GM18499 (cell line): ENCODE measurements around the gene POLD3.
"Not testable (repeated sequence)": the region's sequence is repeated elsewhere in the genome, so short reads cannot be mapped to it uniquely, and the experiment has no call there.

Experiments
- ATAC-seq: cut with Tn5 transposase; IDR thresholded peaks from one replicate; pipeline ENCODE4 v1.9.1; 2021; ENCODE audit warnings: moderate number of reproducible peaks; ENCODE audit not compliant: insufficient read depth, unreplicated experiment

The POLD3 gene

GRCh38 chr11:74579577-74580270, 12.7 kb upstream of the POLD3 start:
- no peak for ATAC-seq

GRCh38 chr11:74581954-74582547, 10.3 kb upstream of the POLD3 start:
- ATAC-seq, result no peak

GRCh38 chr11:74583024-74583624, 9.3 kb upstream of the POLD3 start:
- no peak for ATAC-seq

GRCh38 chr11:74590492-74590891, 1.9 kb upstream of the POLD3 start:
- not testable (repeated sequence) for ATAC-seq

- no peak for ATAC-seq
Measured at GRCh38 chr11:74592063-74592440, 330 bp upstream of the POLD3 start.

GRCh38 chr11:74593463-74593862, 1.1 kb downstream of the POLD3 start:
- ATAC-seq, result no peak

GRCh38 chr11:74602637-74603556, 10.5 kb downstream of the POLD3 start:
- no peak for ATAC-seq

GRCh38 chr11:74603845-74604244, 11.5 kb downstream of the POLD3 start:
- no peak for ATAC-seq

- ATAC-seq, result no peak
Measured at GRCh38 chr11:74604311-74604710, 11.9 kb downstream of the POLD3 start.

GRCh38 chr11:74605403-74605802, 13.0 kb downstream of the POLD3 start:
- no peak for ATAC-seq

- no peak for ATAC-seq
Measured at GRCh38 chr11:74608431-74608830, 16.0 kb downstream of the POLD3 start.

GRCh38 chr11:74611369-74611861, 19.0 kb downstream of the POLD3 start:
- no peak for ATAC-seq

- no peak for ATAC-seq
Measured at GRCh38 chr11:74612877-74613276, 20.5 kb downstream of the POLD3 start.

GRCh38 chr11:74615311-74615710, 22.9 kb downstream of the POLD3 start:
- no peak for ATAC-seq

- no peak for ATAC-seq
Measured at GRCh38 chr11:74615988-74616387, 23.6 kb downstream of the POLD3 start.

- no peak for ATAC-seq
Measured at GRCh38 chr11:74620531-74620930, 28.1 kb downstream of the POLD3 start.

GRCh38 chr11:74626130-74626529, 33.7 kb downstream of the POLD3 start:
- ATAC-seq, result no peak

- no peak for ATAC-seq
Measured at GRCh38 chr11:74626604-74627003, 34.2 kb downstream of the POLD3 start.

- no peak for ATAC-seq
Measured at GRCh38 chr11:74627381-74627780, 35.0 kb downstream of the POLD3 start.

- no peak for ATAC-seq
Measured at GRCh38 chr11:74630043-74630442, 37.7 kb downstream of the POLD3 start.
